Stomach (tissue), 4 donors: ENCODE measurements around the gene RSKR.

ENCODE experiments used
- CTCF ChIP-seq, 7 experiments: fragments of 450-650 bp in 4 of 7; fragments of 200-600 bp in 3 of 7; sonication (generic) in 3 of 7; IDR thresholded peaks; one replicate each; pipeline ENCODE4 v1.5.1; 2016 to 2019; ENCODE audit warnings: antibody characterized with exemption in 7 of 7, control low read depth in 2 of 7, mild to moderate bottlenecking in 1 of 7
- EP300 ChIP-seq: sonication (generic); formaldehyde crosslinking; IDR thresholded peaks from one replicate; pipeline ENCODE4 v1.6.1; 2017; ENCODE audit warnings: antibody characterized with exemption
- POLR2A ChIP-seq, 4 donors: fragments of 450-650 bp; IDR thresholded peaks; one replicate each; pipeline ENCODE4 v1.6.1; 2016; ENCODE audit warnings: antibody characterized with exemption in 4 of 4, control low read depth in 2 of 4, mild to moderate bottlenecking in 1 of 4, moderate library complexity in 1 of 4
- POLR2AphosphoS5 ChIP-seq, 3 donors: sonication (generic); formaldehyde crosslinking; IDR thresholded peaks; one replicate each; pipeline ENCODE4 v1.6.1; 2016; ENCODE audit warnings: antibody characterized with exemption in 3 of 3

GRCh38 chr17:28577466-28577824, 36.5 kb downstream of the RSKR start:
- TF ChIP-seq CTCF (IDR thresholded peaks at IDR 0.05) (no peak), POLR2AphosphoS5 (IDR thresholded peaks at IDR 0.05) (no peak), POLR2A (IDR thresholded peaks at IDR 0.05) (no peak), EP300 (no peak)
